A204.1 (cell line): ENCODE measurements around the gene PSMD6.

Experiments
- FAIRE-seq: peaks from 2 replicates; lab custom pipeline; 2012; peaks lifted over from hg19 to GRCh38; lab: Jason Lieb, UNC

Gene PSMD6

DNA sequence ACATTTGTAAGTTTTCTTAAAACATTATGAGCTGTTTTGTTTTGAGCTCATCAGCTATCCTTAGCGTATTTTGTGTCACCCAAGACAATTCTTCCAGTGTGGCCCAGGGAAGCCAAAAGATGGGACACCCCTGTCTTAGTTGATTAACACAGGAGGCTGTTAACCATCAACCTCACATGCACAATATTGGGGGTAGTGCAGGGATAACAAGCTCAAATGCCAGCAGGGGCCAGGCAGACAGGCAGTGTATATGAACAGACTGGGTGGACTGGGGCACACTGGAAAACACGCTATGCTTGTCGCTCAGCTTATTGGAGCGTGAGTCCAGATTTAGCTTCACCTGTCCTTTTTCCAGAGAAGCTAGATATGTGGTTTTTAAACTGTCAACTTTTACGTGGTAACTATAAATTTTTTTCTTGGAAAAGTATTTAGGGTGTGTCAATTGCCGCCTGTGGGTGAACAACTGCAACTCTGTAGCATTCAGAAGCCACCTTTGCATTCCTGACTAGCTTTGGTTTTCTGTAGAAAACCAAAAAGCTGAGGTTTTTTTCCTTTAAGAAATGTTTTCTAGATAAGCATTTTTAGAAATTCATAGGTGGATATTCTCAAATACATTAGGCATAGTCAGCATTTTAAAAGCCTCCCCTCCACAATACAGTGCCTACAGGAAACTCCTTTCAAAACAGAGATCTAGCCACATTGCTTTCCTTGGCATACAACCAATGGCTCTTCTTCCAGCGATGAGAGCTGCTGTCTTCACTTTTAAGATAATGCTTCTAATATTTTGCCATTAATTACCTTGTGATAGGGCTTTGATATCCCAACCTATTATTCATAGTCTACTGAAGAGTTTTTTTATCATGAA, 14.6 kb downstream of the PSMD6 start:
- FAIRE-seq = no peak

DNA sequence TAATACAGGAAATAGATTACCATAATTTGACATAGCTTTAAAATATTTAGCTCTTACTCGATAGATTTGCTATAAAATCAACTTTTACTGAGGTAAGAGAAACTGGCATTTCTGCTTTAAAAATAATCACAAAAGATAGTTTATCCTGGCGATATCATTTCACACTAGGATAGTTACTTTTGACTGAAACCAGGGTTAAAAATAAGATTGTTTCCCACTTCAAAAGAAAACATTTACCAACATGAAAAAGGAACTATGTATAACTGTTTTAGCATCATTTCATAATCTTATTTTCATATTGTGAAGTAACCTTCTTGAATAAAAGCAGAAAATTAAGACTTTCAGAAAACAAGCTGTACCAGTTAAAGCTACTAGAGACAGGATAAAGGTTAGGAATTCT, 15.3 kb downstream of the PSMD6 start:
- FAIRE-seq = no peak

DNA sequence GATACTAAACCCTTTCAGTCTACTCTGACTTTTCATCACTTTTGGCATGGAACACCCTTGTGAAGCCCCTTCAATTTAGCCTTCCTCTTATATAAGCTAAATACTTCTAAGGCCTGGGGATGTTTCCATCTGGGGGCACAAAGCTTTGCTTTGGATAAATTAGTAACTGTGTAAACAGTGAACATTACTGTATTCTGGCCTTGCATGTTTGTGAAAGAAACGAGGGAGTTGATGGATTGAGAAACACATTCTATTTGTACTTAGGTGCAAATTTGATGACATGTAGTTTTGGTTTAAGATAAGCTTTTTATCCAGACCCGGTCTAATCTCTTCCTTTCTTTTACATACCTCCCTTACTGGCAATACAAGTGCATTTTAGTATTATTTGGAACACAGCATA, 19.7 kb downstream of the PSMD6 start:
- FAIRE-seq = no peak

DNA sequence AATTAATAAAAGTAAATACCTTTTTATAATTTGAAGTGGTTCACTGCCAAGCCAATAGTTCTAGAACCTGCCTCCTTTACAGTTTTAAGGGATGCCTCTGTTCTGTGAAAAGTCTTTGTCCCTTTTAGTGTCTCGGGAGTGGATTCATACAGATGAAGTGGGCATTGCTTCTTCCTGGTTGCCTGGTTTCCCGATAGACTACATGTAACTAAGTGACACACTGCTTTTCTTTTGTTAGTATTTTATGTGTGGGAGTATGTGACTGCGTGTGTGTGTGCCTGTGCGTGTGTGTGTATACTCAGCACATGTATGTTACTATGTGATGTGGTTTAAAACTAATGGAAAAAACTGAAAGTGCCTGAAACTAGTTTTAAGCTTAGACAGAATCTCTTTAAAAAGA, 21.1 kb downstream of the PSMD6 start:
- FAIRE-seq = no peak

DNA sequence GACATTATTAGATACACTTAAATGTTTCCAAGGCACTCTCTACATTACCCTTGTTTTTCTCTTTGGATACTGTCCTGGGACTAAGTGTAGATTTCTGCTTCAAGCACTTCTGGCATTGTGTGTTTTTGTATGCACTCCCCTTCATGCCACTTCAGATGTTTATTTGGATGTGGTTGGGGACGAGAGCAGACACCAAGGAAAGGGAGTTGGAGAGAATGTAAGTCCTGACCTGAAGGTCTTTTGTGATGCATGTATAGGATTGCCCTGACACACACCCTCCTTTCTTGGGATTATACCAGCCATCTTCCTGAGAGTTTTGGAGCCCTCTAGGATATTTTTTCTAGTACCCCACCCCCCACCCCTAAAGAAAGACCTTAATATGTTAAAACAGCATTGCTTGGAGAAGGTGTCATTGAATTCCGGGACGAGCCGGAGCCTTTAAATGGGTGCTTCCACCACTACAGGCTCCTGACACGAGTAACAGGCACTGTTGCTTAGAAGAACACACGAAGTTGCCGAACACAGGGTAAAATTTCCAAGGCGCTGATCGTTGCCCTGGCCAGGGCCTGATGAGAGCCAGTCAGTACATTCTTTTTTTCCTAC, 22.7 kb downstream of the PSMD6 start:
- FAIRE-seq = no peak

DNA sequence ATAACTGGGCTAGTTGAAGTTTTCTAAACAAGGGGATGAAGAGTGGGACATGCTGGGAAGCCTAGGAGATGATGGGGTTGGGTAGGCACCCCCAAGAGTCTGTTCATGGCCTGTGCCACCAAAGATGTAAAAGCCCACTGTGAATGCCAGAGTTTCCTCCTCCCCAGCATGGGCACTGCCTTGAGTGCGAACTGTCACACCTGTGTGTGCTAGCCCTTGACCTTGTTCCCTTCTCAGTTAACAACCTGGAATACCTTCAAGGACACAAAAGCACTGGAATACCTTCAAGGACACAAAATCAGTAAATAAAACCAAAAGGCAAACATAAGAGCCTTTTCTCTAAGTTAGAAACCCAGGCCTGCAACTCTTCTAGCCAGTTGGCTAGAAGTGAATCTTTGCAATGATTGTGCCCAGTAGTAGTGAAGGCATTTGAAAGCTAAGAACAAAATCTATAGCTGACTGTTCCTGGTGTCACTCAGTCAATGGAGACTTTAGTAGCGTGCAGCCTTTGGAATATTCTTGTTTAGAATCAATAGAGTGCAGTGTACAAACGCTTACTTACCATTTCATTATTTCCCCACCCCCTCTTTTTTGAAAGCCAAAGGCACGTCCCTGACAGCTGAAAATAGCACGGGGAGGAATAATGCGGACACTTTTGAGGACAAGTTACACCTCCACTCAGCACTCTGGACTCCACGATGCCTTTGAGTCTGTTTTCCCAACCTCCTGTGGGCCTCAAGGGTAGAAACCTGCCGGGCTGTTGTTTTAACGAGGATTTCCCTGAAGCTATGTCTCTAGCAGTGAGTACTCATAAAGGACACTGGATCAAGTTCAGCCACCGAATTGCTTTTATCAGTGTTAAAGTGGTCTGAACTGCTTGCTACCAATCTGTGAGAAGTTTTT, 24.2 kb downstream of the PSMD6 start:
- FAIRE-seq = no peak

DNA sequence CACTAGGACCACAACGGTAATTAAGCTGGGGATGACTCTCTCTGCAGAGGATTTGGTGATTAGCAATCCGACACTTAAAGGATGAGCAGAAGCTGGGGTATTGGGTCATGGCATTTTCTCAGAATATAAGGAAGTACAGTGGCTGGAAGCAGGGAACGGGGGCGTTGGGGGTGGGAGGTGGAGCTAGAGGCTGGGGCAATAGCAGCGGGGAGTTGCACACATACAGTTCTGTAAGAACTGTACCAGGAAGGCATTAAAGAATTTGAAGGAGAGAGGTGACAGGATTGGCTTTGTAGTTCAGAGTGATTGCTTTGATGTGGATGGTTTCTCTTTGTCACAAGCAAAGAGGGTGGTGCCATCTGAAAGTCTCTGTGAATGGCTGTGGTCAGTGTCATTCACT, 28.2 kb downstream of the PSMD6 start:
- no peak for FAIRE-seq

DNA sequence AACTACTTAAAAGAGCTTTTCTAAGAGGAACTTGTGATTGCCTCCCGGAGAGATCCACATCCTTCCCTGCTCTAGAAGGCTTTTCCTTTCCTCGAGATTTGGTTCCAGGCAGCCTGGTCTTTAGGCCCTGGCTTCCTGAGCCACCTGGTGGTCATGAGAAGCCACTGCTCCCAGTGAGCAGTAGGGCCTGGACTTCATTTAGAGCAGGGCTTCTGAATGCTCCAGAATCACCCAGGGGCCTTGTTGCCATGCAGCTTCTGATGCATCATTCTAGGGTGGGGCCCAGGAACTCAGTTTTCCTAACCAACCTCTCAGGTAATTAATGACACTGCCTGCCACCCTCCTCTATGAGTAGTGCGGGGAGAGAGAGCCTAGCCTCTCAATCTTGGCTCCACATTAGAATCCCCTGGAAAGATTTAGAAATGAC, 29.6 kb downstream of the PSMD6 start:
- FAIRE-seq = peak; percentile 69

DNA sequence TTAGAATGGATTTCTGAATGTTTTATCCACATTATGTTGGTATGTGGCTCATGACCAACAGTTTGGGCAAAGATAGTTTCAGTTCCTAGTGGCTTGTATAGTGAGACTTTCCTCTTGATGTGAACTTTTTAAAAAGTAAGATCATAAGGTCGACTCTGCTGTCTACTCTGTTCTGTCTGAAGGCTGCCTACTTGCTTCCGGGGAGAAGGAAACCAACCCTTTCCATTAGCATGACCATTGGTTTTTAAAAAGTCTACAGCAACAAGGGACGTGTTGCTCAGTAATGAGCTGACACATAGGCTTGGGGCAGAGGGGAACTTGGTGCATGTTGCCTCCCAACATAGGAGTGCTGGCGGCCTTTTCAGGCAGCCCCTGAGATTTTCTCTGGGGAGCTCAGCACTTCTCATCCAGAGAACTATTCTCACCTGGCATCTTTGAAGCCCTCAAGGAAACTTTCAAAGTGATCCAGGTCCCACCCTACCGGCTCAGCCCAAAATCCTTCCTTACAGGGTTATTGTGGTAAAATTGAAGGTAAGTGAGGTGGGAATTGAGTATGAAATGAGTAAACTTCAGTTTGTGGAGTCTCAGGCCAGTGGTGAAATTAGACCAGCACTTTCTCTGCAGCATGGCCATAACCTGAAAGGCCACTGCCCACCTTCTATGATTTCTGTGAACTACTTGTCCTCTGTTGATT, 30.6 kb downstream of the PSMD6 start:
- no peak for FAIRE-seq

DNA sequence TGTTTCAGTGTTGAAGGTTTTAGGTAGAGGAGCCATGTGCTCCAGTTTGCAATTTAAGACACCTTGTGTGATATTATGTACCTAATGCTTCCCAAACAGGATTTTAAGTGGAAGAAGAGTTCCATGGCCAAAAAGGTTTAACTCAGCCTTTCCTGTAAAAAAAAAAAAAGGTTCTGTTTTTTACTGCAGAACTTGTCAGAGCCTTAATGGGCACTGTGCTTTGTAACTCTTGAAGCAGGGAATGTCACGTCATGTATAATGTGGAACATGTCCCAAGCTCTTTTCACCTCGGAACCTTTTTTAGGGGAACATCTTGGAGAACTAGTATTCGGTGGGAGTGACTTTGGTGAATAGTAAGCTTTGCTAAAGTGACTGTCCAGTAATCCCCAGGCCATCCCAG, 31.6 kb downstream of the PSMD6 start:
- FAIRE-seq = no peak

DNA sequence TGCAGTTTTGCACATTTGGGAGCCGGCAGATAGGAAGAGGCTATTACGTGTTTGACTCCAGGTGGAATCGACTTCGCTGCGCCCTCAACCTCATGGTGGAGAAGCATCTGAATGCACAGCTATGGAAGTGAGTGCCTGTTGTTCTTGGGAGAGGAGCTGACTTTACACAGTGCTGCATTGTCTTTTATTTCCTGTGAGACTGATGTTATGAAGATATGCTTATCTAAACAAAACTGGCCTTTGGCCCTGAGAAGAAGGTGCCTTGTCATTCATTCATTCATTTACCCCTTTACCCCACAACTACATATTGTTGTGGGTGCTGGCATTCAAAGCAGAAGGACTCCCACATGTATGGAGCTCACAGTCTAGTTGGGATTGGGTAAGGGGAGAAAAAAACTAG, 32.6 kb downstream of the PSMD6 start:
- FAIRE-seq = no peak

DNA sequence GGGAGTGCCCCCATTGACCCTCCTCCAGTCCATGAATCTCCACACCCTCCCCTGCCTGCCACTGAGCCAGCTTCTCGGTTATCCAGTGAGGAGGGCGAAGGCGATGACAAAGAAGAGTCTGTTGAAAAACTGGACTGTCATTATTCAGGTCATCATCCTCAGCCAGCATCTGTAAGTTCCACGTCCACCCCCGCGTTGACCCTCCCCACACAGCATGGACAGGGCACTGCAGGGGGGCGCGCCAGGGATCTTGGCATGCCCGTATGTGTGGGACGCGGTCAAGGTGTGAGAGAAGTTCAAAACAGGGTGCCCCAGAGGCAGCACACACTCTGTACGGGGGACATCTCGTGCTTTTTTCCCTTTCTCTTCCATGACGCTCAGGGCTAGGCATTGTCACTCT, 33.1 kb downstream of the PSMD6 start:
- no peak for FAIRE-seq

DNA sequence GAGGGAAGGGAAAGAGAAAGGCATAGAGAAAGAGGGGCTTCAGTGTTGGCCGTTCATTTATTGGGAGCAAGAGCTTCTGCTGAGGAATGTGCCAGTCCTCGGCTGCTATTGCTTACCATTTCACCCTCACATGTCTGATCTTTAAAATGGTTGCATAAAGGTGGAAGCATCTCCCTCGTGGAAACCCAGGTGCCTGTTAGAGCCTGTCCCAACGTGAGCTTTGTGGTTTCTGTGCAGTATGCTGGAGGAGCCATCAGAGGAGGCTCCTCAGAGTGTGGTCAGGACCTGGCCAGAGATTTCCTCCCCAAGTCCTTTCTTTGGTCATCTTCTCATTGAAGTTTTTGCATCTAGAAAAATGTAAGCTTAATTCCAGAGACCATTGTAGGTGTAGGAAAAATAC, 34.4 kb downstream of the PSMD6 start:
- FAIRE-seq = no peak

DNA sequence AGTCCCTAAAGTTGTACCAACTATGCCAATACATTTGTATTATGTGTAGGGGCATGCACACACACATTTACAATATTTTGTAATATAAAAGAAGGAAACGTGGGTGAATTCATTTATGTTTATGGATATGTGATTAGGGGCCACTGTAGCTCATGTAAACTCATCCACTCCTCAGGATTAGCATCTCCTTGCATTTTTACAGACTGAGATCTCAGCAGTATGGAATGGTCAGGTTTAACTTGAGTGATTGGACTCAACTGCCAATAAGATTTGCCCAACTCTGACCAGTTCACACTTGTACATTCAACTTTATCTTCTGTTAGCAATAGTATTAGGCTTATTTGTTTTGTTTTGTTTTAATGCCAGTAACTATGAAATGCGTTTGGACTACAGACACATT, 36.5 kb downstream of the PSMD6 start:
- no peak for FAIRE-seq

DNA sequence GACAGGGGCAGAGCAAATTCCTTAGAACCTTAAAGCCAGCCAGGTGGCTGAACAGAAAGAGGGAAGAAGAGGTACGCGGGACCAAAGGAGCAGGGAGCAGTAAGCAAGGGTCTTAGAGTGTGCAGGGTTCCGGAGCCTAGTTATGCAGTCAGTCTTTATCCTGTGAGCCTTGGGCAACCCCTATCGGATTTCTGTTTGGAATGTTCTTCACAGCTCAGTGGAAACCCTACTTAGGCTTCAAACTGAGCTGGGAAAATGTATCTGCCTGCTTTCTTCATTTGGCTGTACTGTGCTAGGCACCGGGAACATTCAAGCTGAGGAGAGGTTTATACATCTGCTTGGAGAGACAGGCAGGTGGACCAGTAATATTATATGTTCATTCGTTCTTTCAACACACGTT, 37.1 kb downstream of the PSMD6 start:
- no peak for FAIRE-seq

DNA sequence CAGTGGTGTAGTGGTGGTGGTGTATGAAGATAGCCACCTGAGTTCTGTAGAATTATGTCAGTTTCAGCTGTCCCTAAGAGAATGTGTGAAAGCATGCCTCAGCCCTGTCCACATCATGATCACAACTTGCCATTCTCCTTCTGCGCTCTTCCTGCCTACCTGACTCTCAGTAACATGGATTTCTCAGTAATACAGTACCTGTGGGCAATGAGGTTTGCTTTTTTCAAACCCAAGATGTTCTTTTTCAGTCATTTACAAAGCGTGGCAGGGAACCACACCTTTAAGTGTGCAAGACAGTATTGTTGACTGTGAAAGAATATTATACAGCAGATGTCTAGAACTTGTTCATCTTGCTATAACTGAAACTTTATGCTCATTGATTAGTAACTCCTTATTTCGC, 38.9 kb downstream of the PSMD6 start:
- no peak for FAIRE-seq

DNA sequence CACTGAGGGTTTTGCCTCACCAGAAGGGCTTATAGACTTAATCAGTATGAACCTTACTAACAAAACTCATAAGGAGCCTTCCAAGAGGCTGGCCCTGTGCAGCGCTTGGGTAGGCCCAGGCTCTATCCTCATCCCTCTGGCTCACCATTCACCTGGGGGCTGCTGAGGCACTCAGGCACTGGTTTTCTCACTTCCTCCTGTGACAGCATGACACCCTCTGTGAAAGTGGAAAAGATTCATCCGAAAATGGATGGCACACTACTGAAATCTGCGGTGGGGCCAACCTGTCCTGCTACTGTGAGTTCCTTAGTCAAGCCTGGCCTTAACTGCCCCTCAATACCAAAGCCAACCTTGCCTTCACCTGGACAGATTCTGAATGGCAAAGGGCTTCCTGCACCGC, 41.3 kb downstream of the PSMD6 start:
- FAIRE-seq = no peak

DNA sequence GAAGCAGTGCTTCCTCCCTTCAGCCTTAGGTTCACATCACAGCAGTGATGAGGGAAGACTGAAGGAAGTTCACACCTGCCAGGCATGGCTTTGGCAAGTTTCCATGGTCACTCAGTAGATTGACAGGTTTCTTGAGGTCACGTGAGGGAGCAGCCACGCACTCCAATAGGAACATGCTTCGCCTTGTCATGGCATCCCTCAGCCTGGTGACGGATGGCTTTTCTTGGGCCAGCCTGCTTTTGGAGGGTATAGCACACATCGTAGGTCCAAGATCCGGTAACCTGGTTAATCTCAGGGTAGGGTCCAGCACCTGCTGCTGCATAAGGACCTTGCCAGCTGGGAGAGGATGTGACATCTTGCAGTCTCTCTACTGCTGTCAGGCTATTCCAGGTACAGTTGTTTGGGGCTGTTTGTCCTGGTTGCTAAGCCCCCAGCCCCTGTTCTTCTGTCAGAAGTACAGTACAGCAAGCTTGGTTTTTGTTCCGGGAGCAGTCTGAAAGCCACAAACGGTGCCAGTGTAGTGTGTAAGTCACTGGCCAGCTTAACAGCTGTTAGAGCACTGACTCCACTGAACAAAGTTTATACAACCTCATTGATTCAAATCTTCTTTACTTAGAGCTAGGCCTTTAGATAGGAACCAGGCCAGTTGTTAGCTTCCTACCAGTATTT, 42.3 kb downstream of the PSMD6 start:
- FAIRE-seq = no peak

DNA sequence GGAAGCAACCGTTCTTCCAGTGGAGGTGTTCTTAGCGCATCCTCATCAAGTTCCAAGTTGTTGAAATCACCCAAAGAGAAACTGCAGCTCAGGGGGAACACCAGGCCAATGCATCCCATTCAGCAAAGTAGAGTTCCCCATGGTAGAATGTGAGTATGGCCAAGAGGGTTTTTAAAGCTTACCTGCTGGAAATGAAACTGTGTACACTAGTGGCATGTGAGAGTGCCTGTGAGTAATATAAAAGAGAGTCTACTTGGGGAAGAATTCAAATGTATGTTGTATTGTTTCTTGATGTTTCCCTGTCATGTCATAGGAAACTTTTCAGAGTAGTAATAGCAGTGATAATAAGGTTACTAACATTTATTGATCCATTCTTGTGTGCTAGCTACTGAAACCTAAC, 43.3 kb downstream of the PSMD6 start:
- no peak for FAIRE-seq

DNA sequence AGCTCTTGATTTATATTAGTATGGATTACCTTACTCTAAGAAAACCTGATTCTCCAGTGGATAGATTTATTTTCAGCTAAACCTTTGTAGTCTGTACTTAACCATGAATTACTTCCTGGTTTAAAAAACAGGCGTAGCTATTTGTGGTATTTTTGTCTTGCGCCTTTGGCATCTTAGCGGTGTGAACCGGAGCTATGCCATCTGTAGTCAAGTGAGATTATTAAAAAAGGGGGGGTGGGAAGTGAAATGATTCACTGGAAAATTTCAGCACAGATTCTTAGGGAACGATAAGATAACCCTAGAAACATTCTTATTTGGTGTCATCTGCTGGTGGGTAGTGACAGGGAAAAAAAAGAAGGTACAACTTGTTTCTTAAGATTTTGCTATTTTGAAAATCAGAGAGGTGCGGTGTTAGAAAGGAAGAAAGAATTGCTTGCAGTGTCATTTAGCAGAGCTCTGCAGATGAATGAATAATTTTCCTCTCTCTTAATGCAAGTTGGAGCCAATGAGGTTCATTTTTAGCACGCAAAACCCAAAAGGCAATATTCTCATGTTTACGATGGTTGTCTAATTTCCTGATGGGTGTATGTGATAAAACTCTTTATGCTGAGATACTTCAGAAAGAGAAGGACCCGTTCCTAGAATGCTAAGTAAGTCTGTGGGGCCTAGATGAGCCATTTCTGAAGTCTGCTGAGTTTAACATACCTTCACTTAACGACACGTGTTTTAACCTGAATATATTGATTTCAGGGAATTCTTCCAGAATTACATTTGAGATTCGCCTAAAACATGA, 44.0 kb downstream of the PSMD6 start:
- no peak for FAIRE-seq

DNA sequence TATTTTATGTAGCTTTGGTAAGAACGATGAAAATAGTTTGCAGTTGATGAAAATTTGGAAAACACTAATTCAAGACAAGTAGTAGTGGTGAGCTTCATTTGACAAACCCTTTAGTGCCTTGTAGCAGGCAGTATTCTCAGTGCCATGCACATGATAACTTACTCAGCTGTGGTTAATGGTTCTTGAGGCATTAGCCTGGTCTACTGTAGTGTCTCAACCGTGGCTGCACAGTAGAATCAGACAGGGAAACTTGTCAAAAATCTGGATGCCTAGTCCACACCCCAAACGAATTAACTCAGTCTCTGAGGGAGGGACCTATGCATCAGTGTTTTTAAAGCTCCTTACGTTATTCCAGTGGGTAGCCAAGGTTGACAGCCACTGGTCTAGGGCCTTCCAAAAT, 45.4 kb downstream of the PSMD6 start:
- no peak for FAIRE-seq
